NCI-H226 (cell line): ENCODE measurements around the gene C4A.
"Not testable (repeated sequence)": the region's sequence is repeated elsewhere in the genome, so short reads cannot be mapped to it uniquely, and the experiment has no call there.

Experiments used
- DNase-seq: peaks from one replicate; pipeline ENCODE4 v3.0.0-alpha.2; 2015

C4A gene

DNA sequence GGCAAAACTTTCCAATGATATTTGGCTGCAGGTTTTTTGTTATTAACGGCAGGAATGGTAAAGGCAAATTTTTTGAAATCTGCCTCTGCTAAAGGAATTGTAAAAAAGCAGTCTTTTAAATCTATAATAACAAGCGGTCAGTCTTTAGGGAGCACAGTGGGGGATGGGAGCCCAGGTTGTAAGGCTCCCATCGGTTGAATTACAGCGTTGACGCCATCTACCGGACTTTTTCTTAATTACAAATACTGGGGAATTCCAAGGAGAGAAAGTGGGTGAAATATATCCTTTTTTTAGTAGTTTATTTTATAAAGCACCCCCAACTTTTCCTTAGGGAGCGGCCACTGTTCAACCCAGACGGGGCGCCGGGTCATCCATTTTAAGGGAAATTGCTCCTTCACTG is 7.5 kb downstream of the C4A start:
- not testable (repeated sequence) for DNase-seq

DNA sequence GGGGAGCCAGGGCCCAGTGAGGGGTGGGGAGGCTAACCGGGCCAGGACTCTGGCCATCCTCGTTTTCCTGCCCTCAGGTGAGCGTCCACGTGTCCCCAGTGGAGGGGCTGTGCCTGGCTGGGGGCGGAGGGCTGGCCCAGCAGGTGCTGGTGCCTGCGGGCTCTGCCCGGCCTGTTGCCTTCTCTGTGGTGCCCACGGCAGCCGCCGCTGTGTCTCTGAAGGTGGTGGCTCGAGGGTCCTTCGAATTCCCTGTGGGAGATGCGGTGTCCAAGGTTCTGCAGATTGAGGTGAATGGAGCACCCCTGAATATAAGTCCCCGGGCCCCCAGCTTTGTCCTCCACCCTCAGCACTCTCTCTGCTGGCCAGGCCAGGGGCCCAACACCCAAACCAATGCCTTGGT is 12.6 kb downstream of the C4A start:
- not testable (repeated sequence) for DNase-seq

DNA sequence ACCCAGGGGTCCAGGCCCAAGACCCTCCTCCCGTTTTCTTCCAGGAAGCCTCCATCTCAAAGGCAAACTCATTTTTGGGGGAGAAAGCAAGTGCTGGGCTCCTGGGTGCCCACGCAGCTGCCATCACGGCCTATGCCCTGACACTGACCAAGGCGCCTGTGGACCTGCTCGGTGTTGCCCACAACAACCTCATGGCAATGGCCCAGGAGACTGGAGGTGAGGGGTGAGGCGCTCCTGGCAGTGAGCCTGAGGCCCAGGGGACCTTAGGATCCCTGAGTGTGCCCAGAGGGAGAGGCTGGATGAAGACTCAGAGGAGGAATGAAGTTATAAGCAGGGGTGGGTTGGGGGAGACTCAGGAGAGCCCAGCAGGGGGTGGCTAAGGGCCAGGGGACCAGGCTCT is 14.5 kb downstream of the C4A start:
- not testable (repeated sequence) for DNase-seq

- DNase-seq, result not testable (repeated sequence)
Measured at GRCh38 chr6:32002546-32003268, 20.9 kb downstream of the C4A start.

DNA sequence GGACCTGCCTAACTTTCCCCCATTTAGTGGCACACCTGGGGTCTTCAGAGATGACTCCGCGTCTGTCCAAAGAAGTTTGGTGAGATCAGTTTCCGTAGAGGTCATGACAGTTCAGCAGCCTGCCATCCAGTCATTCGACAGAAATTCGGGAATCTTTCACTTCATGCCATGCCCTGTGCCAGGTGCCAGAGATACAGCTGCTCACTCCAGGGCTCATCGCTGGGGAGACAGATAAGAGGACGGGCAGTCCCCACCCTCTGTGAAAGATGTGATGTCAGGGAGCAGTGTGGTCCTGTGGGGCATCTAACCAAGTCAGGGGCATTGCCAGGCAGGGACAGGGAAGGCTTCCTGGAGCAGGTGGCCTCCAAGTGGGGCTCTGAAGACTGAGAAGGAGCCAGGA is 21.4 kb downstream of the C4A start:
- not testable (repeated sequence) for DNase-seq

- not testable (repeated sequence) for DNase-seq
Measured at GRCh38 chr6:32004393-32004792, 22.5 kb downstream of the C4A start.

DNA sequence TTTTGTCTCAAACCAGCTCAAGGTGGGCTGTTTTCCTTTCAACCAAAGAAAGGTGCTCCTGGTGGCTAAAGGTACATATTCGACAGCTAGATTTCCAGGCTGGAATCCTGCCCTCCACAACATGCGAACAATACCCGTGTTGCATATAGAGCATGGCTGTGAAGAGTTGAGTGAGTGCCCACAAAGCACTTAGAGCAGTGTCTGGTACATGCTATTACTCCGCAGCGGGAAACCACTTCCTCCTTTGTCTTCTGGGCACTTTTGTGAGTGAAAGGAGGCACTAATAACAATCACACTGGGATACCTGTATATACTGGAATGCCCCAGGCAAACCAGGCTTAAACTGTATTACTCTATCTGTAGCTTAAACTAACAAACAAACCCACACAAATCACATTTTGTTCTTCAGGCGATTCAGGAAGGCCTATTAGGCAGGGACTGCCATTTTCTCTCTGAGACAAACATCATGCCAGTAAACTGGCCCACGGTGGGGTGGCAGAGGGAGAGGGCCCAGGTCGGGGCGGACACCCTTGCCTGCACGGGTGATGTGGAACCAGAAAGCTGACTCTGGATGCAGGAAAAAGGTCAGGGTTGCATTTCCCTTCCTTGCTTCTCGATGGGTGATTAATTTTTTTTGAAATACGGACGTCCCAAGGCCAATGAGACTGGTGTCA is 23.1 kb downstream of the C4A start:
- DNase-seq, result not testable (repeated sequence)

- not testable (repeated sequence) for DNase-seq
Measured at GRCh38 chr6:32005538-32005880, 23.7 kb downstream of the C4A start.

- not testable (repeated sequence) for DNase-seq
Measured at GRCh38 chr6:32005991-32006529, 24.2 kb downstream of the C4A start.

GRCh38 chr6:32007086-32007485 is 25.2 kb downstream of the C4A start:
- DNase-seq, result peak; percentile 0

DNA sequence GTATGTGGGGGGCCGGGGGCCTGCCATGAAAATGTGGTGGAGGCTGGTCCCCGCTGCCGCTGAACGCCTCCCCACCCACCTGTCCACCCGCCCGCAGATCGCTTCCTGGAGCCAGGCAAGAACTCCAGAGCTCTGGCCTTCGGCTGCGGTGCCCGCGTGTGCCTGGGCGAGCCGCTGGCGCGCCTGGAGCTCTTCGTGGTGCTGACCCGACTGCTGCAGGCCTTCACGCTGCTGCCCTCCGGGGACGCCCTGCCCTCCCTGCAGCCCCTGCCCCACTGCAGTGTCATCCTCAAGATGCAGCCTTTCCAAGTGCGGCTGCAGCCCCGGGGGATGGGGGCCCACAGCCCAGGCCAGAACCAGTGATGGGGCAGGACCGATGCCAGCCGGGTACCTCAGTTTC is 26.2 kb downstream of the C4A start:
- not testable (repeated sequence) for DNase-seq

DNA sequence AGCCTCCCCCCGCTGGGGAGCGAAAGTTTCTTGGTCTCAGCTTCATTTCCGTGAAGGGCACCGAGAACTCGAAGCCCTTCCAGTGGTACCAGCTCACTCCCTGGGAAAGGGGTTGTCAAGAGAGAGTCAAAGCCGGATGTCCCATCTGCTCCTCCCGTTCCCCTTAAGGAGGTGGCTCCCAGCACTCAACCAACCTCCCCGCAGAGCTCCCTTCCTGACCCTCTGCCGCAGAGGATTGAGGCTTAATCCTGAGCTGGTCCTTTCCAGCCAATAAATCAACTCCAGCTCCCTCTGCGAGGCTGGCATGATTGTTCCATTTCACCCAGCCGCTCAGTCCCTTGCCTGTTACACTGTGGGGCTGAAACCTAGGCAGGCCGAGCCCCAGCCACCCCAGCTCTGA is 26.8 kb downstream of the C4A start:
- not testable (repeated sequence) for DNase-seq

- DNase-seq, result not testable (repeated sequence)
Measured at GRCh38 chr6:32009537-32009936, 27.7 kb downstream of the C4A start.

GRCh38 chr6:32010856-32011530 is 29.1 kb downstream of the C4A start:
- not testable (repeated sequence) for DNase-seq

DNA sequence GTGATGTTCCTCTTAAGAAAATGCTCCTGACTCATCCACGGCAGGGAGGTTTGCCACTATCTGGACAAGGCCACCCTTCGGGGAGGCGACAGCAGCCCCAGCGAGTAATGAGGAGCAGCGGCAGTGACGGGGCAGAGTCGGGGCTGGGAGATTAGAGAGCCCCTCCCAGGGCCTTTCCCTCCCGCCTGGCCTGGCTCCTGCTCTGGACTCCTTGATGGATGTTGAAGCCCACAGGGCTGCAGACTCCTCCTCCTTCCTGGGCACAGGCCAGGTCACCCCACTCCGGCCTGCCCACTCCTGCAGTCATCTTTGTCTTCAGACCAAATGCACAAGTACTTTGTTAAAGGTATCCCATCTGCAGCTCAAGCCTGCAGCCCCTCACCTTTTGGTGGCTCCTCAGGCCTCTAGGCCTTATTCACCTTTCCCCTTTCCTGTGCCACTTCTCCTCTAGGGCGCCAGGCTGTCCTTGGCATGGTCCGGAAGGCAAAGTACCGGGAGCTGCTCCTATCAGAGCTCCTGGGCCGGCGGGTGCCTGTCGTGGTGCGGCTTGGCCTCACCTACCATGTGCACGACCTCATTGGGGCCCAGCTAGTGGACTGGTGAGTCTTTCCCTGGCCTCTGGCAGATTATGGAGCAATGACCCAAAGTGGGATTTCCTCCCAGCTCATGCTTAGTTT is 31.2 kb downstream of the C4A start:
- DNase-seq, result peak; percentile 1

GRCh38 chr6:32013738-32014137 is 31.9 kb downstream of the C4A start:
- DNase-seq, result not testable (repeated sequence)

DNA sequence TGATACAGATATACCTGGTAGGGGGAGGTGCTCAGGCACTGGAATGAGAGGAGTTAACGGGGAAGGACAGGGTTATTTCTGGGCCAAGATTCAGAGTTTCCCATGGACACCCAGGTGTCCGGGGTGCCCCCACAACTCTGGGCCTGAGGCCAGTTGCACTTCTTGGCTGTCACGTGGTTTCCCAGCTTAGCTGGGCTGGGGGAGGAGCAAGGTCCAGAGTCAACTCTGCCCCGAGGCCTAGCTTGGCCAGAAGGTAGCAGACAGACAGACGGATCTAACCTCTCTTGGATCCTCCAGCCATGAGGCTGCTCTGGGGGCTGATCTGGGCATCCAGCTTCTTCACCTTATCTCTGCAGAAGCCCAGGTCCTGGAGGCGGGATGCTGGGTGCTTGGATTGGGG is 32.7 kb downstream of the C4A start, which contains the start of gene C4B:
Gene C4B, plus strand, starts transcription at position 249 of the 400 bp plus-strand sequence. Its CDS starts 51 bp downstream, at position 300.
- DNase-seq, result not testable (repeated sequence)

- DNase-seq, result not testable (repeated sequence)
Measured at GRCh38 chr6:32022100-32022499, 40.2 kb downstream of the C4A start.

- not testable (repeated sequence) for DNase-seq
Measured at GRCh38 chr6:32028631-32029030, 46.8 kb downstream of the C4A start.

DNA sequence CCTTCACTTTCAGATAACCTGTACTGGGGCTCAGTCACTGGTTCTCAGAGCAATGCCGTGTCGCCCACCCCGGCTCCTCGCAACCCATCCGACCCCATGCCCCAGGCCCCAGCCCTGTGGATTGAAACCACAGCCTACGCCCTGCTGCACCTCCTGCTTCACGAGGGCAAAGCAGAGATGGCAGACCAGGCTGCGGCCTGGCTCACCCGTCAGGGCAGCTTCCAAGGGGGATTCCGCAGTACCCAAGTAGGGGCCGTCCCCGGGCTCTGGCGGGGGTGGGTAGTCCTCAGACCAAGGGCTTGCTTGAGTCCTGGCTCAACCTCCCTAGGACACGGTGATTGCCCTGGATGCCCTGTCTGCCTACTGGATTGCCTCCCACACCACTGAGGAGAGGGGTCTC is 47.7 kb downstream of the C4A start:
- DNase-seq, result not testable (repeated sequence)

DNA sequence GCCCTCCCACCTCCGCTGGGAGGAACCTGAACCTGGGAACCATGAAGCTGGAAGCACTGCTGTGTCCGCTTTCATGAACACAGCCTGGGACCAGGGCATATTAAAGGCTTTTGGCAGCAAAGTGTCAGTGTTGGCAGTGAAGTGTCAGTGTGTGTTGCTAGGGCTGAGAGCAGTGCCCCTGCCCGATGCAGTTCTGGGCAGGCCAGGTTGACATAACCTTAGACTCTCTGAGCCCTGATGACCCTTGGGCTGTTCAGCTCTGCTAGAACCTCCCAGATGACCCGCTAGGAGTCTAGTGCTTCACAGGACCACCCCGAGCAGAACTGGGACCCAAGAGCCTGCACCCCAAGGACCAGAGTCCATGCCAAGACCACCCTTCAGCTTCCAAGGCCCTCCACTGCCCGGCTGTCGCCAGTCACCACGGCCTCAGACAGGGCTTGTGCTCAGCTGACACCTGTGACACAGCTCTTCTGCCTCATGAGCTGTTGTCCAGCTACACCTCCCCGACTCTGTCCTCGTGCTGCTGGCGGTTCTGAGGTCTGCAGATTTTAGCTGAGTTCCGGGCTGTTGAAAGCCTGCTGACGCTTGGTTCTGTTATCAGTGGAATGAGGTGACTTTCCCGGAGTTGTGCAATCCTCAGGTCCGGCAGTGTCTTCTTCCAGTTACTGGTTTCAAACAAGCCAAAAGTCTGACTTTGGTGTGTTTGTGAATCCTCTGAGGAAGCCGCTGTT is 53.6 kb downstream of the C4A start:
- DNase-seq, result not testable (repeated sequence)

DNA sequence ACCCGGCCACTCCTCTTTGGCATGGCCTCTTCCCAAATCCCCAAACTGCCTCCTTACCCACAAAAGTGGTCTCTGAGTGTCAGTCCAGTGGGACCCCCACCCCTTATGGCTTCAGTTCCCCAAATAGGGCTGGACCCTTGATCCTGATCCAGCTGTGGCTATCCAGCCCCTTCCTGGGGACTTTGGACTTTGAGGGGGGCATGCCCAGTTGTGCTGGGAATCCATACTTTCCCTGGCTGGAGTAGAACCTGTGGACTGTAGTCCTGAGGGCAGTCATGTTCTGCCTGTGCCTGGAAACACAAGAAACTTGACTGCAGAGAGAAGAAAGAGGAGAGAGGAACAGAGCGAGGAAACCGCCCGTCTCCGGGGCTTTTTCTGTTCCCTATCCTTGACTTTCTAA is 55.3 kb downstream of the C4A start:
- DNase-seq, result not testable (repeated sequence)
